Measurements from ENCODE around the gene FBXW9.

The FBXW9 gene

GRCh38 chr19:12639901-12640613 is 56.4 kb downstream of the FBXW9 start:
- peak overlapping the region; percentile 16; the same call in 1 of the 2 replicates for H3K4me3 ChIP-seq (ENCODE audit: low read length)
- no CpG with 5 or more reads among the region's 39 CpGs for WGBS (ENCODE audit: insufficient coverage, insufficient read length)
- no peaks in the 10 kb centered on the region for H3K36me3 ChIP-seq (ENCODE audit: control insufficient read depth, insufficient read depth, low read length)

More at GRCh38 chr19:12639901-12640613, 56.4 kb downstream of the FBXW9 start:
- no peaks in the 10 kb centered on the region for H3K4me1 ChIP-seq (ENCODE audit: control insufficient read depth, insufficient read depth, low read length)
- H3K27me3 ChIP-seq (ENCODE audit: control insufficient read depth, insufficient read depth, low read length): no peaks in the 10 kb centered on the region; the same call in 1 of the 2 replicates
- peak; percentile 71 for DNase-seq (ENCODE audit: low read depth, low spot score)
- no peak overlapping the region for H3K27ac ChIP-seq (ENCODE audit: low read length)
- H3K9me3 ChIP-seq (ENCODE audit: control insufficient read depth, insufficient read depth, low read length): no peaks in the 10 kb centered on the region; the same call in 1 of the 2 replicates

Measured in iPS DF 6.9 (cell line).